HuH-7 (cell line): ENCODE results near the gene SLC22A12.
"Not testable (repeated sequence)": the region's sequence is repeated elsewhere in the genome, so short reads cannot be mapped to it uniquely, and the experiment has no call there.

Experiments
- DNase-seq: peaks from one replicate; pipeline ENCODE4 v3.0.0; 2011; ENCODE audit warnings: low spot score

The SLC22A12 gene

DNA sequence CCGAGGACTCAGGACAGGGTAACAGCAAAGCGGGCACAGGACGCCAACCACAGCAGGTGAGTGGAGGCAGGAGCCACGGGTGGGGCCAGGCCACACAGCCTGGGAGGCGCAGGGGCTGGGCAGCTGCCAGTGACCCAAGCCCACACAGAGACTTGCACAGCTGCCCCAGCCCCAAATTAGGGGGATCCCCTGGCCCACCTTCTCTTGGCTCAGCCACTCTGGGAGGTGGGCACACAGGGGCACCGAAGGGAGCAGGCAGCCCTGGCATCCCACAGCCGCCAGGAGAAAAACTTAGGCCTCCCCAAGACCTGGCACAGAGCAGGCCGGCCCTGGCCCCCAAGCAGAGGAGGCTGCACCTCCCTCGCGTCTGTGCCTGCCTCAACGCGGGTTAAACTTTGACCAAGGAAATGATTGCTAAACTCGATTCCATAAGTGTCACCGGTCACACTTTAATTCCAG is at the start of gene SLC22A12:
Gene SLC22A12, plus strand, starts transcription at position 458 of the 459 bp plus-strand sequence. CDS start 337 bp downstream, outside the sequence.
- DNase-seq = no peak

GRCh38 chr11:64542172-64543125 is 48.6 kb upstream of the SLC22A12 start:
- no peak for DNase-seq

DNA sequence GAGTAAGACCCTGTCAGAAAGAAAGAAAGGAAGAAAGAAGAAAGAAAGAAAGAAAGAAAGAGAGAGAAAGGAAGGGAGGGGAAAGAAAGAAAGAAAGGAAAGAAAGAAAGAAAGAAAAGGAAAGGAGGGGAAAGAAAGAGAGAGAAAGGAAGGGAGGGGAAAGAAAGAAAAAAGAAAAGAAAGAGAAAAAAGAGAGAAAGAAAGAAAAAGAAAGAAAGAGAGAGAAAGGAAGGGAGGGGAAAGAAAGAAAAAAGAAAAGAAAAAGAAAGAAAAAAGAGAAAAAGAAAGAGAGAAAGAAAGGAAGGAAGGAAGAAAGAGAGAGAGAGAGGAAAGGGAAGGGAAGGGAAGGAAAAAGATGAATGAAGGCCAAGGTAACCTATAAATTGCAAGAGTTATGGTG is 47.2 kb upstream of the SLC22A12 start:
- no peak for DNase-seq

DNA sequence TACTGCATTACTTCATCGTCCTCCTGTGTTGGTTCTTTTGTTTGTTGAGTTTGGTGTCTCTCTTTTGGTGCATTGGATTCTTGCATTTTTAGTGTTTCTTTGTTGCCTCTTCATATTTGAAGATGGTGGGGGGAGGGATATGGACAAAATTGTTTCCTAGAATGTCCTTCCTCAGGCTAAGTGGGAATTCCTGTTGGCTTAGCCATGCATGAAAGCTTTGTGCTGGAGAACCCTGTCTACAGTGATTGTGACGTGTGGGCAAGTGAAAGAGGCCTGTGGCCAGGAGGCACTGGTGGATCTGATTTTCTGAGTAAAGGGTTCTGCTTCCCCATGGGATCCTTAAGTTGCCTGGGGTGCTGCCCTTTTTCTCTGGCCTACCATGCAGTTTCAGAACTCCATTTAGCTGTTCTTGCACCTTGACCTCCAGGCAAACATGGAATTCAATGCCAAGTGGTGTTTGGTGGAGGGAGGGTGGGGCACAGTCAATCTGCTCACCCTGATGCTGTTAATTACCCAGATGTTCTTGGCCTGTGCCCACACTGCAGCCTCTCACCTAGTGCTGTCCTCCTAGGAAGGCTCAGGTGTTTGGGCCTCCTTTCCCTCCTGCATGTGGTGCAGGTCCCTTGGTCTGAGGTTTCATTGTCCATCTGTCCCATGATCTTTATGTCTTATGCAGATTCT is 46.3 kb upstream of the SLC22A12 start:
- no peak for DNase-seq

DNA sequence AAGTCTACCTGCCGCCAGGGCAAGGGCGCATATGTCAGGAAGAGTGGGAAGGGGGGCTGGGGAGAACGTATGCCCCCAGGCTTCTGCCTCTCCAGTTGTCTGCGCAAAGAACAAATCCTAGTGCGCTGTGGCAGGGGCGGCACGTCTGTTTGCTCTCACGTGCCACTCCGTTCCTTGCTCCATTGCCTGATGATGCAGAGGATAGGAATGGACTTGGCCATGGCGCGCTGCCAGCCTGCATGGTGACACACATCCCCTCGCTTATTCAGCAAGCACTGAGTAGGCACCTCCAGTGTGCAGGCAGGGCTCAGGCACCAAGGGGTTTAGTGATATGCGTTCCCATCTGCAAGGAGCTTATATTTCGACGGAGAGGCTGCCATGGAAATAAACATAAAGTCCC is 45.4 kb upstream of the SLC22A12 start:
- DNase-seq = no peak

GRCh38 chr11:64546176-64546575 is 44.8 kb upstream of the SLC22A12 start:
- no peak for DNase-seq

DNA sequence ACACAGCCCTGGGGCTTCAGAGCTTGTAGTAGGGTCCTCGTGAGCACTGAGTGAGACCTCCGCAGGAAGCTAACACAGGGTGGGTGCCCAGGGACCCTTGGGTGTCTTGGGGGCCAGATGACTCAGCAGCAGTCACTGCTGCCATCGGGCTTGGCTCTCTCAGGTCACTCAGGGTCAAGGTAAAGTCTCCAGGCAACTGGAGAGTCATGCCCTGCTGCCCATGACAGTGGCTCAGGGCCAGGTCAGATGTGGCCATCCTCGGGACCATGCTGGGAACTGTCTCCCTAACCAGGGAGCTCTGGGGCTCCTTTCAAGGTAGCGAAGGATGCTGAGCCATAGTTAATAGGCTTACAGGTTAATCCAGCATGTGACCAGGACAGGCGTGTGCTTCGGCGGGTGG is 44.4 kb upstream of the SLC22A12 start:
- DNase-seq = no peak

DNA sequence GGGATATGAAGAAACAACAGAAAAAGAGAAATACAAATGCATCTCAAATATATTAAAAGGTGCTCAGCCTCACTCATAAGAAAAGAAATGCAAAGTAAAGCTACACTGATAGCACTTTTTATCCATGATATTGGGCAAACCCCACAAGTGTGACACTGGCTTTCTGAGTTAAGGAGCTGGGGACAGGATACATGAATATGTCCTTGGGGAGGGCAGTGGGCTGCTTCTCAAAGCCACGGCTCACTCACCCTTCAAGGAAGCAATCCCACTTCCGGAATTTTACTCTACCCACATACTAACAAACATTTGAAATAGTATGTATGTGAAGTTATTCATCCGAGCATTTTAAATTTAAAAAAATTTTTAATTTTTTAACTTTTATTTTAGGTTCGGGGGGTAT is 41.1 kb upstream of the SLC22A12 start:
- DNase-seq = no peak

- DNase-seq = peak; percentile 67
Observed at GRCh38 chr11:64553554-64554201, 37.3 kb upstream of the SLC22A12 start.

DNA sequence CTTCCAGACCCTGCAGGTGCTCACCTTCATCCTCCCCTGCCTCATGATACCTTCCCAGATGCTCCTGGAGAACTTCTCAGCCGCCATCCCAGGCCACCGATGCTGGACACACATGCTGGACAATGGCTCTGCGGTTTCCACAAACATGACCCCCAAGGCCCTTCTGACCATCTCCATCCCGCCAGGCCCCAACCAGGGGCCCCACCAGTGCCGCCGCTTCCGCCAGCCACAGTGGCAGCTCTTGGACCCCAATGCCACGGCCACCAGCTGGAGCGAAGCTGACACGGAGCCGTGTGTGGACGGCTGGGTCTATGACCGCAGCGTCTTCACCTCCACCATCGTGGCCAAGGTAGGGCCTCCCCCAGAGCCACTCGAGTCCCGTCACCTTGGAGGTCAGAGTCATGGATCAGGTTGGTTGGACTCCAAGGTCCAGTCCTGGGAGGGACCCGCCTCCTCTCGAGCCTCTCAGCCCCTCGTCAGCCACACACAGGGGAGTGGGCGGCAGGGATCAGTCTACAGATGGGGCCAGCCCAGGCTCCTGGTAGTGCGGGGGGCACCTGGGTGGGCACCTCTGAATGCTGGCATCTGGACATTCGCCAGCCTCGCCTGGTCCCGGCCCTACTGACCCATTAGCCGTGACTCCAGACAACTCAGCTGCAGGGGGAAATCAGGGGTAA is 34.8 kb upstream of the SLC22A12 start:
- no peak for DNase-seq

GRCh38 chr11:64556721-64557250 is 34.2 kb upstream of the SLC22A12 start:
- no peak for DNase-seq

GRCh38 chr11:64558065-64558745 is 32.8 kb upstream of the SLC22A12 start:
- no peak for DNase-seq

DNA sequence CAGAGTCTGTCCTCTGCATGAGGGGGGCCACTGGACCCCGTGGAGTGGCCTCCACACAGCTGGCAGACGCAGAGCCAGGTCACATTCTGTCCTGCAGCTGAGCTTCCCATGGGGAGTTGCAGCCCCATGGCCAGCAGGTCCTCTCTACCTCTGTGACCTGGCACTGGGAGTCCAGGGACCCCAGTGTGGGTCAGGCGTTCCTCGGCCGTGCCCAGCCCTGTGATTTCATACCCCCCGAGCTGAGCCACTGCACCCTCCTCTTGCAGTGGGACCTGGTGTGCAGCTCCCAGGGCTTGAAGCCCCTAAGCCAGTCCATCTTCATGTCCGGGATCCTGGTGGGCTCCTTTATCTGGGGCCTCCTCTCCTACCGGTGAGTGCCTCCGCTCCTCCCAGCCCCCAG is 32.2 kb upstream of the SLC22A12 start:
- DNase-seq = no peak

- no peak for DNase-seq
Observed at GRCh38 chr11:64559351-64560138, 31.5 kb upstream of the SLC22A12 start.

GRCh38 chr11:64560139-64560771 is 30.8 kb upstream of the SLC22A12 start:
- no peak for DNase-seq

GRCh38 chr11:64560941-64561340 is 30.1 kb upstream of the SLC22A12 start:
- no peak for DNase-seq

DNA sequence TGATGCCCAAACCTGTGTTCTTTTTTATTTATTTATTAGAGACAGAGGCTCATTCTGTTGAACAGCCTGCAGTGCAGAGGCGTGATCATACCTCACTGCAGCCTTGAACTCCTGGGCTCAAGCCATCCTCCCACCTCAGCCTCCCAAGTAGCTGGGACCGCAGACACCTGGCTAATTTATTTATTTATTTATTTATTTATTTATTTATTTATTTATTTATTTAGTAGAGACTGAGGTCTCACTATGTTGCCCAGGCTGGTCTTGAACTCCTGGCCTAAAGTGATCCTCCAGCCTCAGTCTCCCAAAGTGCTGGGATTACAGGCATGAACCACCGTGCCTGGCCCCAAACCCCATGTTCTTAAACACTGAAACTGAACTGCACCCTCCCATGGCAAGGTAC is 29.6 kb upstream of the SLC22A12 start:
- not testable (repeated sequence) for DNase-seq

DNA sequence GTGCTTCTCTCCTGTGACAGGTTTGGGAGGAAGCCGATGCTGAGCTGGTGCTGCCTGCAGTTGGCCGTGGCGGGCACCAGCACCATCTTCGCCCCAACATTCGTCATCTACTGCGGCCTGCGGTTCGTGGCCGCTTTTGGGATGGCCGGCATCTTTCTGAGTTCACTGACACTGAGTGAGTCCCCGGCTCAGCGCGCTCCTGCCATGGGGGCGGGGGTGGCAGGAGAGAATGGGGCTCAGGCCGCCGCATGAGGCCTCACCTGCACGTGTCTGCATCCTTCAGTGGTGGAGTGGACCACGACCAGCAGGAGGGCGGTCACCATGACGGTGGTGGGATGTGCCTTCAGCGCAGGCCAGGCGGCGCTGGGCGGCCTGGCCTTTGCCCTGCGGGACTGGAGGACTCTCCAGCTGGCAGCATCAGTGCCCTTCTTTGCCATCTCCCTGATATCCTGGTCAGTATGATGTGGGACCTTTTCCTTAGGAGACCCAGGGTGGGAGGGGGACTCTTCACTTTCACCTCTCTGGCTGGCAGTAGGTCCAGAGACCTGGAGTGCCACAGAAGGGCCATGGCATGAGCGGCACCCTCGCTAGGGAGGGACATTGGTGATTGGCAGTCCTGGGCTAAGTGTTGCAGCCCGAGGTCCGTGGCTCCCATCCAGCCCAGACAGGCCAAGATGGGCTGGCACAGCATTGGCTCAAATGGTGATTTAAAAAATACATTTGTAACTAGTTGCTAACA is 28.9 kb upstream of the SLC22A12 start:
- DNase-seq = no peak

DNA sequence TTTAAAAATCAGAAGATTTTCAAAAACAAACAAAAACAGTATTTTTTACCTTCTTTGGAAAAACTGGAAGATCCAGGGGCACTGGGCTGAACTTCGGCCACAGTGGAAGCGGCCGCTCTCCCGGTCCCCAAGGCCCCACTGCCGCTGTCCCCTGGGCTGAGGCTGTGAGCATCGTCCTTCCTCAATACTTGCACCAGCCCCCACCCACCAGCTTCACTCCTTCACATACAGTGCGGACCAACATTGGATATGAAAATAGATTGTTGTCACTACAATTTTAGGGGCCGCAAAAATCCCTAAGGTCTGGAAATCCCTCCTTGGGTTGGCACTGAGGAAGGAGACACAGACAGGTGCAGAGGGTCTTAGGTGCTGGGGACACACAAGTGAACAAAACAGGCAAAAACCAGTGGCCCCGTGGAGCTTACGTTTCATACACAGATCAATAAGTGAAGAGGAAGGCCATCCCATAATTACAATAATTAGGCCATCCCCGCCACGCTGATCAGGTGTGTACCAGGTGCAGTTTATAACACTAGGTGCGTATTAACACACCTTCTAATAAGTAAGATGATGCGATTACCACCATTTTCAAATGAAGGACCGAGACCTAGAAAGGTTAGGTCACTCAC is 28.2 kb upstream of the SLC22A12 start:
- no peak for DNase-seq
